ENCODE measurements around the gene TBK1.
A peak's percentile ranks its signal among the peaks of the same experiment; 100 is the strongest.

The TBK1 gene

DNA sequence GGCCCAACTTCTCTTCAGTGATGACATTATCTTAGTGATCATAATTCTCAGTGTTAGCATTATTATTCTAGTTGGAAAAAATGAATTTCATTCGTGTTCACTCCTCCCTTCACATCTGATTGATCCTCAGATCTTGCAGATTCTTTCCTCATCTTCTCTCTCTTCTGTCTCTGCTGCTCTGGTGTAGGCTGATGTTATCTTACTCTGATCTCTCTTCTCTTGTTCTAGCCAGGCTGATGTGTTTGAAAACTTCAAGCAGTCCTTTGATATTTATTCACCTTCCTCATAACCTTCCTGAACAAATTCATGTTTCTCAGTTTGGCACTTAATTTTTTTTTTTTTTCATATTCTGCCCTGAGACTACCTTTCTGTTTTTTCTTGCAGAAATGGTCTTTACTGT, 5.6 kb upstream of the TBK1 start:
- H3K4me3 Mint-ChIP-seq: no peak overlapping the region

DNA sequence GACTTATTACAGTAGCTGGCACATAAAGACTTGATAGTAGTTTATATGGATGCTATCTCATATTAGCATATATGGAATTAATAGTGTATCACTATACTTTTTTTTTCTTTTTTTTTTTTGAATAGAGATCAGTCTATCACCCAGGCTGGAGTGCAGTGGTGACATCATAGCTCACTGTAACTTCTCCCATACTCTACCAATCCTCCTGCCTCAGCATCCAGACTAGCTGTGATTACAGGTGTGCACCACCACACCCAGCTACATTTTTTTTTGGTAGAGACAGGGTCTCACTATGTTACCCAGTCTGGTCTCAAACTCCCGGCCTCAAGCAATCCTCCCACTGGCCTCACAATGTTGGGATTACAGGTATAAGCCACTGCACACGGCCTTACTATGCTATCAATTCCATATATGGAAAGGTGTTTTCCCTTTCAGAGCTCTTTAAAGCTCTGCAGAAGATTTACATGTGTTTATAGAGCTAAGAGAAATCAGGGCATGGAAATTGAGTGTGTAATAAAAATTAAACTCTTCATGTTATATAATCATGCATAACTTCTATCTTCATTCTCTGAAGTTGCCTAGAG, 1.8 kb upstream of the TBK1 start:
- Mint-ChIP-seq H3K36me3 (ENCODE audit: low read depth) (peaks cover 26% of the 10 kb centered on the region), H3K4me3 (peak overlapping the region; percentile 94 to 100 (median 98)), H3K27ac (peak overlapping the region in 2 of 3 experiments; percentile 89 to 93), H3K4me1 (peaks cover 30% of the 10 kb centered on the region), H3K9me3 (no peaks in the 10 kb centered on the region), H3K27me3 (ENCODE audit: low read depth) (no peaks in the 10 kb centered on the region)
- TF ChIP-seq, protein P1, sequence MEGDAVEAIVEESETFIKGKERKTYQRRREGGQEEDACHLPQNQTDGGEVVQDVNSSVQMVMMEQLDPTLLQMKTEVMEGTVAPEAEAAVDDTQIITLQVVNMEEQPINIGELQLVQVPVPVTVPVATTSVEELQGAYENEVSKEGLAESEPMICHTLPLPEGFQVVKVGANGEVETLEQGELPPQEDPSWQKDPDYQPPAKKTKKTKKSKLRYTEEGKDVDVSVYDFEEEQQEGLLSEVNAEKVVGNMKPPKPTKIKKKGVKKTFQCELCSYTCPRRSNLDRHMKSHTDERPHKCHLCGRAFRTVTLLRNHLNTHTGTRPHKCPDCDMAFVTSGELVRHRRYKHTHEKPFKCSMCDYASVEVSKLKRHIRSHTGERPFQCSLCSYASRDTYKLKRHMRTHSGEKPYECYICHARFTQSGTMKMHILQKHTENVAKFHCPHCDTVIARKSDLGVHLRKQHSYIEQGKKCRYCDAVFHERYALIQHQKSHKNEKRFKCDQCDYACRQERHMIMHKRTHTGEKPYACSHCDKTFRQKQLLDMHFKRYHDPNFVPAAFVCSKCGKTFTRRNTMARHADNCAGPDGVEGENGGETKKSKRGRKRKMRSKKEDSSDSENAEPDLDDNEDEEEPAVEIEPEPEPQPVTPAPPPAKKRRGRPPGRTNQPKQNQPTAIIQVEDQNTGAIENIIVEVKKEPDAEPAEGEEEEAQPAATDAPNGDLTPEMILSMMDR (IDR thresholded peaks at IDR 0.05; ENCODE audit: unreplicated experiment in 3 of 3): no peak

More for the DNA sequence above, 5.6 kb upstream of the TBK1 start:
- Mint-ChIP-seq H3K9me3 (no peaks in the 10 kb centered on the region), H3K27ac (no peak overlapping the region), H3K36me3 (ENCODE audit: low read depth) (peaks cover 50% of the 10 kb centered on the region), H3K4me1 (peaks cover 11% of the 10 kb centered on the region), H3K27me3 (ENCODE audit: low read depth) (no peaks in the 10 kb centered on the region)
- TF ChIP-seq, protein P1 (IDR thresholded peaks at IDR 0.05; ENCODE audit: unreplicated experiment in 3 of 3): no peak

DNA sequence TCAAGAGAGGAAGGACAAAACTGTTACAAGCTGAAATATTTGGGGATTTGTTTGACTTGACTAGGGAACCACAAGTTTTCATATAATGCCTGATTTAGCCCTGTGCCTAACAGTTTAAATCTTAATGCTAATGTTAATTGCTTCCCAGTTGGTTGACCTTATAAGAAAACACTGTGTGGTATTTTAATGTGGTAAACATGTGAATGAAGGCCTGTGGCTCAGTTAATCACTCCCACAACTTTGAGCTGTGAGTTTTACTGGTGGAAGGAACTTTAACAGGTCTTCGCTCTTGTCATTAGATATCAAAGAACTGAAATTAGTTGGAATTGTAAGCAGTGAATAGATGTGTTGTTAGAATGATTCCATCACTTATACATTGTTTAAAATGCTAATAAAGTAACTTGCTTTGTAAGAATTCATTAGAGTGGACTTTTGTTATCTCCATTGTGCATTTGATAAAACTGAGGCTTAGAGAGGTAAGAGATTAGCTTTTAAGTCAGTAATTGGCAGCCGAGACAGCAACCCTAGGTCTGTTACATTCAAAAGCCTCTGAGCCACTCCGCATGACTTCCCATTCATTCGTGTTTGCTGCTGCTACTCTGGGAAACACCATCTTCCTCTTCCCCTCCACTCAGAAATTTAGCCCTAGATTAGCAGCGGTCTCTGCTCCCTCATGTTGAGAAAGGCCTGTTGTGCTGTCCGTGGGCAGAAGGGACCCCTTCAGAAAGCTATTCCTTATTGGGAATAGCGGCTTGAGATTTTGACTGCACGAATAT, 1.0 kb upstream of the TBK1 start:
- H3K9me3 Mint-ChIP-seq: no peaks in the 10 kb centered on the region
- peaks cover 26% of the 10 kb centered on the region for H3K36me3 Mint-ChIP-seq (ENCODE audit: low read depth)
- H3K4me1 Mint-ChIP-seq: peaks cover 30% of the 10 kb centered on the region
- H3K27ac Mint-ChIP-seq: peak overlapping the region; percentile 89 to 98 (median 93)
- H3K4me3 Mint-ChIP-seq: peak overlapping the region; percentile 94 to 100 (median 98)
- H3K27me3 Mint-ChIP-seq (ENCODE audit: low read depth): no peaks in the 10 kb centered on the region
- TF ChIP-seq, protein P1 (IDR thresholded peaks at IDR 0.05; ENCODE audit: unreplicated experiment in 3 of 3): no peak

DNA sequence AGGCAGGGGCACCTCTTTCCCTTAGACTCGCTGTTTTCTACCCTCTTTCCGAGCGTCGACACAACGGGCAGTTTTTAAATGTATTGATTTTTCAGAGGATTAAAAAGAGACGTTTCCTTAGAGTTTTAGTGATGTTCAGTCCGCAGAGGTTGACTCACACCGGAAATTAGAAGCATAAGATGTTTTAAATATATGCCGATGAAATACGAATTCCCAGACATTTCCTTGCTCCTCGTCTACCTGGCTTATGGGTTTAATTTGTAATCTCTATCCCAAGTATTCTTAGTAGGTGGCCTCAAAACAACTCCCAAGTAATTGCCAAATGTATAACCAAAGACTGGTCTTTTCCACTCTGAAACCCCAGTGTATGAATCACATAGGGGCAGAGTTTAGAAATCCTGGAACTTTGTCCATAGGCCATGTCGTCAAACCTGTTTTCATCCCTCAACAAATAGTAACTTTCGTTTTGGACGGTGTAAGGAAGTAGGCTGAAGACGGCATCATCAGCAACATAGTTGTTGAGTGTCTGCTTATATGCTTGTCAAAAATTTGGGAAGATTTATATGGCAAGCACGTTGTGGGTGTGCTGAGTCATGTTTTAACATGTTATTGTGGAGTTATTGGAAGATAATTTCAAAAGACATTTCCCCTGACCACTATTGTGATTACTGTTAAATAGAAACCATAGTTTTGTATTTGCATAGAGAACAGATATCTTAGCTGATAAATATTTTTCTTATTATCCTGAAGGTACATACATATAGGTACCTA, 824 bp downstream of the TBK1 start:
- Mint-ChIP-seq H3K4me1 (peaks cover 30% of the 10 kb centered on the region), H3K9me3 (no peaks in the 10 kb centered on the region), H3K36me3 (ENCODE audit: low read depth) (peaks cover 23% of the 10 kb centered on the region), H3K27me3 (ENCODE audit: low read depth) (no peaks in the 10 kb centered on the region), H3K4me3 (peak overlapping the region; percentile 90 to 96 (median 90)), H3K27ac (peak overlapping the region; percentile 89 to 96 (median 94))
- TF ChIP-seq, protein P1 (IDR thresholded peaks at IDR 0.05; ENCODE audit: unreplicated experiment in 3 of 3): no peak

DNA sequence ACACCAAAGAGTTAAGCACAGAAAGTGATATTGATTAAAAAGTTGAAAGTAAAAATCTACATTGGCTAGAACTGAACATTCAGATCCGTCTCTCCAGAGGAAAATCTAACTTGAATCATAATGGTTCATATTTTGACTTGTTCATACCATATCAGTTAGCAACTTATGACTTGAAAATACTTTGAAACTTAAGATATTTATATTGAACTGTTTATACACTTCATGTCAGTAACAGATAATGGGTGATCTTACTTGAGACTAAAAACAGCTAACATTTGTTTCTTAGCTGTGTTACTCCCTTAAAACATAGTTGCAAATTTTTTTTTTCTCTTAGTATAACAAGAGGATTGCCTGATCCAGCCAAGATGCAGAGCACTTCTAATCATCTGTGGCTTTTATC, 3.6 kb downstream of the TBK1 start:
- TF ChIP-seq, protein P1 (IDR thresholded peaks at IDR 0.05; ENCODE audit: unreplicated experiment in 3 of 3): no peak
- no peak overlapping the region for H3K27ac Mint-ChIP-seq
- H3K9me3 Mint-ChIP-seq: no peaks in the 10 kb centered on the region
- H3K4me1 Mint-ChIP-seq: peaks cover 35% of the 10 kb centered on the region
- no peaks in the 10 kb centered on the region for H3K27me3 Mint-ChIP-seq (ENCODE audit: low read depth)
- peaks cover 27% of the 10 kb centered on the region for H3K36me3 Mint-ChIP-seq (ENCODE audit: low read depth)
- H3K4me3 Mint-ChIP-seq: no peak overlapping the region
